CD4-positive, alpha-beta T cell treated with Interferon alpha-2 for 1 hour (primary cell): Measurements from ENCODE around the gene ZSCAN10.
"Not testable (repeated sequence)": the region's sequence is repeated elsewhere in the genome, so short reads cannot be mapped to it uniquely, and the experiment has no call there.

Experiments used
- DNase-seq, 2 donors: peaks; one replicate each; pipeline ENCODE4 v3.0.0-alpha.2; 2020 to 2022

The ZSCAN10 gene

GRCh38 chr16:3098459-3099394 is at the start of gene ZSCAN10:
Gene ZSCAN10 (minus strand): TSS chr16:3099294. CDS start chr16:3092937, 6,357 bp downstream.
- DNase-seq, result no peak

- DNase-seq, result no peak
These were observed 49.4 kb upstream of the ZSCAN10 start for GRCh38 chr16:3148256-3149192.

GRCh38 chr16:3147757-3148104 is 48.6 kb upstream of the ZSCAN10 start:
- DNase-seq, result no peak

- DNase-seq, result no peak
These were observed 48.1 kb upstream of the ZSCAN10 start for GRCh38 chr16:3147046-3147756.

GRCh38 chr16:3145660-3146059 is 46.6 kb upstream of the ZSCAN10 start:
- DNase-seq, result no peak

GRCh38 chr16:3145151-3145550 is 46.1 kb upstream of the ZSCAN10 start:
- DNase-seq, result no peak

- DNase-seq, result no peak
These were observed 45.4 kb upstream of the ZSCAN10 start for GRCh38 chr16:3144321-3144983.

- DNase-seq, result no peak
These were observed 44.7 kb upstream of the ZSCAN10 start for GRCh38 chr16:3143598-3144320.

- no peak for DNase-seq
These were observed 44.1 kb upstream of the ZSCAN10 start for GRCh38 chr16:3143189-3143588.

- DNase-seq, result no peak
These were observed 43.7 kb upstream of the ZSCAN10 start for GRCh38 chr16:3142770-3143169.

- no peak for DNase-seq
These were observed 43.2 kb upstream of the ZSCAN10 start for GRCh38 chr16:3142327-3142726.

- no peak for DNase-seq
These were observed 42.8 kb upstream of the ZSCAN10 start for GRCh38 chr16:3141781-3142311.

GRCh38 chr16:3140603-3141427 is 41.7 kb upstream of the ZSCAN10 start:
- DNase-seq, result no peak

- DNase-seq, result not testable (repeated sequence)
These were observed 40.5 kb upstream of the ZSCAN10 start for GRCh38 chr16:3139561-3139960.

- no peak for DNase-seq
These were observed 39.8 kb upstream of the ZSCAN10 start for GRCh38 chr16:3138823-3139426.

GRCh38 chr16:3138342-3138741 is 39.2 kb upstream of the ZSCAN10 start:
- DNase-seq, result no peak

- DNase-seq, result no peak
These were observed 38.2 kb upstream of the ZSCAN10 start for GRCh38 chr16:3137267-3137666.

- no peak for DNase-seq
These were observed 36.1 kb upstream of the ZSCAN10 start for GRCh38 chr16:3135126-3135715.

GRCh38 chr16:3134338-3135125 is 35.4 kb upstream of the ZSCAN10 start, which contains the start of gene ZNF213:
Gene ZNF213 (plus strand): TSS chr16:3135029. CDS start chr16:3137281, 2,252 bp downstream.
- DNase-seq, result peak; percentile 96 to 97
